ACHN (cell line): Measurements from ENCODE around the gene TLK1.

Experiments
- DNase-seq: peaks from one replicate; pipeline ENCODE4 v3.0.0-alpha.2; 2015
- in situ Hi-C: cut with HindIII; loops from 2 replicates; pipeline ENCODE4 v1.10.0; 2017; ENCODE audit warnings: low sequenced_read_pairs, low pct_ligation_motif_present, low pct_unique_long_range_greater_than_20kb

Gene TLK1

GRCh38 chr2:171160119-171160955 is at the start of gene TLK1:
TSS of gene TLK1 (minus strand) at chr2:171160893. CDS start at chr2:171160428, 465 bp downstream.
- DNase-seq: peak; percentile 85
- in situ Hi-C loops: no loop called here

- in situ Hi-C loops: no loop called here
- DNase-seq: no peak
These were observed 49.6 kb upstream of the TLK1 start for GRCh38 chr2:171210216-171210863.

- DNase-seq: no peak
- in situ Hi-C loops: no loop called here
These were observed 48.0 kb upstream of the TLK1 start for GRCh38 chr2:171208657-171209056.

- DNase-seq: no peak
- in situ Hi-C loops: no loop called here
These were observed 45.9 kb upstream of the TLK1 start for GRCh38 chr2:171206422-171207115.

GRCh38 chr2:171205551-171205950 is 44.9 kb upstream of the TLK1 start:
- in situ Hi-C loops: no loop called here

GRCh38 chr2:171201767-171202166 is 41.1 kb upstream of the TLK1 start:
- in situ Hi-C loops: no loop called here
- no peak for DNase-seq

More at GRCh38 chr2:171205551-171205950, 44.9 kb upstream of the TLK1 start:
- DNase-seq: no peak

GRCh38 chr2:171201271-171201670 is 40.6 kb upstream of the TLK1 start:
- in situ Hi-C loops: no loop called here
- DNase-seq: no peak

- in situ Hi-C loops: no loop called here
- DNase-seq: no peak
These were observed 39.8 kb upstream of the TLK1 start for GRCh38 chr2:171200469-171200868.

GRCh38 chr2:171191021-171191420 is 30.3 kb upstream of the TLK1 start:
- no peak for DNase-seq
- in situ Hi-C loops: no loop called here

GRCh38 chr2:171187819-171188218 is 27.1 kb upstream of the TLK1 start:
- no peak for DNase-seq
- in situ Hi-C loops: no loop called here

GRCh38 chr2:171187177-171187576 is 26.5 kb upstream of the TLK1 start:
- in situ Hi-C loops: no loop called here
- no peak for DNase-seq

- in situ Hi-C loops: no loop called here
- DNase-seq: no peak
These were observed 25.2 kb upstream of the TLK1 start for GRCh38 chr2:171185941-171186340.

- no peak for DNase-seq
- in situ Hi-C loops: no loop called here
These were observed 24.6 kb upstream of the TLK1 start for GRCh38 chr2:171185165-171185818.

GRCh38 chr2:171181064-171182049 is 20.7 kb upstream of the TLK1 start:
- in situ Hi-C loops: no loop called here
- DNase-seq: no peak

GRCh38 chr2:171180229-171180930 is 19.7 kb upstream of the TLK1 start:
- in situ Hi-C loops: no loop called here
- DNase-seq: no peak

GRCh38 chr2:171178993-171179392 is 18.3 kb upstream of the TLK1 start:
- in situ Hi-C loops: no loop called here
- no peak for DNase-seq

- in situ Hi-C loops: no loop called here
- DNase-seq: no peak
These were observed 15.8 kb upstream of the TLK1 start for GRCh38 chr2:171176516-171176915.
